Retinal pigment epithelial cell (primary cell): ENCODE data around the gene CACNG6.

Experiments
- DNase-seq: peaks from one replicate; pipeline ENCODE4 v3.0.0-alpha.2; 2010; ENCODE audit warnings: low read depth
- H3K4me3 ChIP-seq: 2 replicates; pipeline ENCODE4 v1.5.1; 2011; ENCODE audit warnings: mild to moderate bottlenecking, low read length, control low read depth, moderate library complexity
- CTCF ChIP-seq: conservative IDR thresholded peaks from 2 replicates; pipeline ENCODE4 v1.5.1; 2011; ENCODE audit warnings: low read depth, low read length, control low read depth, inconsistent platforms

CACNG6 gene

GRCh38 chr19:53991224-53992113 lies at the start of gene CACNG6:
Gene CACNG6, plus strand, starts transcription at chr19:53991637. Its CDS starts 1,241 bp downstream, at chr19:53992878.
- DNase-seq, result no peak
- peak within 1 kb of the TSS; percentile 35 for H3K4me3 ChIP-seq
- no peak for TF ChIP-seq CTCF

GRCh38 chr19:53942001-53942786 lies 49.2 kb upstream of the CACNG6 start:
- no peak overlapping the region for H3K4me3 ChIP-seq
- TF ChIP-seq CTCF, result peak; percentile 2
- no peak for DNase-seq

- no peak for TF ChIP-seq CTCF
- DNase-seq, result no peak
- H3K4me3 ChIP-seq, result no peak overlapping the region
Measured at GRCh38 chr19:53944416-53944815, 47.0 kb upstream of the CACNG6 start.

- H3K4me3 ChIP-seq, result no peak overlapping the region
- TF ChIP-seq CTCF, result no peak
- no peak for DNase-seq
Measured at GRCh38 chr19:53944933-53945332, 46.5 kb upstream of the CACNG6 start.

- no peak overlapping the region for H3K4me3 ChIP-seq
- no peak for DNase-seq
- TF ChIP-seq CTCF, result no peak
Measured at GRCh38 chr19:53945441-53945840, 46.0 kb upstream of the CACNG6 start.

- TF ChIP-seq CTCF, result no peak
- H3K4me3 ChIP-seq, result no peak overlapping the region
- no peak for DNase-seq
Measured at GRCh38 chr19:53945998-53946397, 45.4 kb upstream of the CACNG6 start.
